Islet precursor cell (in vitro differentiated cells): ENCODE results near the gene TRPV4.

Source experiments
- DNase-seq: peaks from one replicate; pipeline ENCODE4 v3.0.0-alpha.2; 2018

The TRPV4 gene

DNA sequence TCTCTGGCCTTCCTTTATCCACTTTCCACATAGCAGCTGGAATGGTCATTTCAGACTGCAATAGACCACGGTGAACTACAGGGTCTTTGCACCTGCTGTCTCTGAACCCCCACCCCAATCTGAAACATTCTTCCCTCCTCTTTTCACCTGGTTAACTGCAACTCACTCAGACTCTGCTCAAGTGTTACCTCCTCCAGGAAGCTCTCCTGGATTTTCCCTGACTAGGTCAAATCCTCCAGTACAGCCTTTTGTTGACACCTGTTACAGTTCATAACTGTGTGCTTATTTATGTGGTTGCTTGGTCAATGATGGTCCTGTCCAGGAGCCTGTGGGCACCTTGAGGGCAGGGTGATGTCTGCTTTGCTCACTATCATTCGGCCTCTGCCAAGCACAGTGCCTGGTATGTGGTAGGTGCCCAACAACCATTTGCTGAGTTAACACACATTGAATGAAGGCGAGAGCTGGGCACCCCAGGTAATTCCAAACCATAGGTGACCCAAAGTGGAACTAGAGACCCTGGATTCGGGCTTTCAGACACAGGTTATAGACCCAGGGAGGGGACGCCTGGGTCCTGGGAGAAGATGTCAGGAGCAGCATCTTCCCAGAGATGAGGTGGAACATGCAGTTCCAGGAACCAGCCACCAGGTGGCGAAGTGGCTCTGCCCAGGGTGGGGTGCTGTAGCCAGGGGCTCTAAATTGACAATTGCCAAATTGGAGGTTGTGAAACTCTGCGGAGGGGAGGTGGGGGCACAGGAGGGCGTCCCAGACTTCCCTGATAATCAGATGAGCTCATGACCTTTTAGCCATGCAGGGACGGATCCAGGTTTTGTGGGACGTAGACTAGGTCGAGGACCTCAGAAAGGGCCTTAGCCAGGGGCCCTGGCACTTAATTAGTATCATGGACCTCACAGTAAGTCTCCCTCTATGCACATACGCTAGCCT lies 28.1 kb downstream of the TRPV4 start:
- peak; percentile 83 for DNase-seq

DNA sequence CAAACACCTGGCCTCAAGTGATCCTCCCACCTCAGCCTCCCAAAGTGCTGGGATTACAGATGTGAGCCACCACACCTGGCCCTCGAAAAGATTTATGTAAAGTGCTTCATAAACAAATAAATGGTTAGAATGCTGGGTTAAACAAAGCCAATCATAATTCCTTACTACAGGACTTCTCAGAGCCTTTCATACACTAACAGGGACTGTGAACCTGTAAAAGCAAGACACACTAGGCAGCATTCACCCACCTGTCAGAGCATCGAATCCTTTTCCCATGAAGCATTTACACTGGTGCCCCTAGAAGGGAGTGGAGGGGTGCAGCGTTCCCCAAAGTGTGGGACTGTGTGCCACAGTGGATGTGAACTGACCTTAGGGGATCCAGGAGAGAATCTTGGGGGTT lies 29.5 kb downstream of the TRPV4 start:
- DNase-seq, result no peak

DNA sequence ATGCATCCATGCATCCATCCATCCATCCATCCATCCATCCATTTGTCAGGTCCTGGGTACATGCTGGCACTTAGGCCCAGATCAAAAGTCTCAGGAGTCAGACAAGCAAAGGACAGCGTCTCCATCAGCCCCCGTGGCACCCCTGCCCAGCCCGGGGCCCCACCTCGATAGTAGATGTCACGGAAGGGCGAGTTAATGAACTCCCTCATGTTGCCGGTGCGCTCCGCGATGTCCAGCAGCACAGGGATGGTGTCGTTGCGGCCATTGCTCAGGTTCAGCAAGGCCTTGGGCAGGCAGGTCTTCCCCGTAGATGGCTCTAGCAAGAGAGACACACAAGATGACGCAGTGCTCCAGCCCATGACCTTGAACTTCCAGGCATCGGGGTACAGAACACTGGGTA lies 30.4 kb downstream of the TRPV4 start:
- no peak for DNase-seq

DNA sequence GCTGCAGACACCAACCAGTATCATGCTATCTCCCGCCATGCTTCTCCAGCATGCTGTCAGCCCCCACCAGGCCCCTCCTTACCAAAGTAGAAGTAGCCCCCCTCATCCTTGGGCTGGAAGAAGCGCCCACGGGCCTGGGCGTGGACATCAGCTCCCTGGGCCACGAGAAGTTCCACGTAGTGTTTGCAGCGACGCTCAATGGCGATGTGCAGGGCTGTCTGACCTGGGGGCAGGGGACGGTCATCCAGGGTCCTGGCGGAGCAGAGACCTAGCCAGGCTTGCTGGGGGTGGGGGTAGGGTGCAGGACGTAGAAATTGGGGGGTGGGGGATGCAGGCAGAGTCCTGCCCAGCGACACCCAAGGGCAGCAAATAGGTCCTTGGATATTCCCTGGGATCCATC lies 32.7 kb downstream of the TRPV4 start:
- DNase-seq, result no peak

DNA sequence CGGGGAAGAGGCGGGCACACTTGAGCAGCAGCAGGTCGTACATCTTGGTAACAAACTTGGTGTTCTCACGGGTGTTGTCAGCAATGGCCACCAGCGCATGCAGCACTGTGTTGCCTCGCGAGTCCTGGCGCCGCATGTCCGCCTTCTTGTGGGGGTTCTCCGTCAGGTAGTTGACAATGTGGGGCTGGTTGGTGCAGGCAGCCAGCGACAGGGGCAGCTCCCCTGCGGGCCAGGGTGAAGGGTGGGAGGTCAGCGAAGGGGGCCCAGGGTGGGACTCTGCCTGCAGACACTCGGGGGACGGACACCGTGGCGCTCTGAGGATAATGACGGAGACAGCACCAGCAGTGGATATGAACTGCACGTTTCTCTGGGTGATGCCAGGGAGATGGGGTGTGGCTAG lies 34.5 kb downstream of the TRPV4 start:
- no peak for DNase-seq

DNA sequence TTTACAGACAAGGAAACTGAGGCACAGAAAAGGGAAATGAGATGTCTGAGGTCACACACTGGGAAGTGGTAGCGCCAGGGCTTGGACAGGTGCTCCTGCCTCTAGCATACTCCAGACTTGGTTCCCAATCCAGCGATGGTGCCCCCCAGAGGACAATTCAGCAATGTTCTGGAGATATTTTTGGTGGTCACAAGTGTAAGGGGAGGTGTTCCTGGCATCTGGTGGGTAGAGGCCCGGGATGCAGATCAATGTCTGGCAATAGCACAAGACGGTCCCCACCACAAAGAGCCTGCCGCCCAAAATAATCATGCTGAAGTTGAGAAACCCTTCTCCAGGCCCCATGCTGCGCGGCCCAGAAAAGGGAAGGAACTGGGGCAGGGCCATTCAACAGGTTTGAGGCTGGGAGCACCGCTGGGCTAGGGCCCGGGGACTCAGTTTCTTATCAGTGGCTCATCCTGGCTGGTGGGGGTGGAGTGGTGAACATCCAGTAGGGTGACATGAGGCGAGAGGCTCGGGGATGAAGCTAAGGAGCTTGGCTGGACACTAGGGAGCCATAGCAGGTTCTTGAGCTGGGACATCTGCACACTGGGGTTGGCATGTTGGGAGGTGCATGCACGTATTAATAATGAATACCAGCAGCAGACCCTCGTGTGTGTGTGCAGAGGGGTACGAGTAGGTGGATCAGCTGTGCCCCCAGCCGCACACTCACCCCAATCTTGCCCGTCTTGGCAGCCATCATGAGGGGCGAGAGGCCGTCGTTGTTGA lies 35.1 kb downstream of the TRPV4 start:
- no peak for DNase-seq

DNA sequence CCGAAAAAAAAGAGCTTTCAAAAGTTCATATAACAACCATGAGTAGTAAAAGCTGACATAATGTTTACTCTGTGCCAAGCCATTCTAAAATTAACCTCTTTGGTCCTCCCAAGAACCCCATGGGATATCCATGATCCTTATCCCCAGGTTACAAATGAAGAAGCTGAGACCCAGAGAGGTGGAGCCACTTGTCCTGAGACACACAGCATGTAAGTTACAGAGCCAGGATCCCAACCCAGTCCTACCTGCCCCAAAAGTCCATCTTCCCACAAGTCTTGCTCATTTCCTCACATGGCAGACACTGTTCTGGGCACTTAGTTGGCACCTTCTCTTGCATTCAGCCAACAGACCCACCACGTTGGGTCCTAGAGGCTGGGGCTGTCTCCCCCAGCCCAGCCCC lies 37.1 kb downstream of the TRPV4 start:
- no peak for DNase-seq

DNA sequence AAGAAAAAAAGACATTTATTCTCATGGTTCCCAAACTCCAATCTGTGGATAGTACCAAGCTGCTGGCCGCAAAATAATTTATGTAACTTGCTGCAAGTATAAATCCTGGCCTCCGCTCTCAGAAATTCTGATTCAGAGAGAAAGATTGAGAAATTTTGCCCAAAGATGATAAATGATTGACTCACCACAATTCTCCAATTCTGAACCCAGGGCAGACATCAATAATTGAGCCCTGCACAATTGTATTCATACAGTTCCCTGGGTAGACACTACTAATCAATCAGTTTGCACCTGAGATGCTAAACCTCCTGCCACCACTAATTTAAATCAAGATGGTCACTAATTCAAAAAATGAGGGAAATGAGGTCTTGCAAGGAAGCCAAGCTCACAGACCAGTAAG lies 38.2 kb downstream of the TRPV4 start:
- no peak for DNase-seq

DNA sequence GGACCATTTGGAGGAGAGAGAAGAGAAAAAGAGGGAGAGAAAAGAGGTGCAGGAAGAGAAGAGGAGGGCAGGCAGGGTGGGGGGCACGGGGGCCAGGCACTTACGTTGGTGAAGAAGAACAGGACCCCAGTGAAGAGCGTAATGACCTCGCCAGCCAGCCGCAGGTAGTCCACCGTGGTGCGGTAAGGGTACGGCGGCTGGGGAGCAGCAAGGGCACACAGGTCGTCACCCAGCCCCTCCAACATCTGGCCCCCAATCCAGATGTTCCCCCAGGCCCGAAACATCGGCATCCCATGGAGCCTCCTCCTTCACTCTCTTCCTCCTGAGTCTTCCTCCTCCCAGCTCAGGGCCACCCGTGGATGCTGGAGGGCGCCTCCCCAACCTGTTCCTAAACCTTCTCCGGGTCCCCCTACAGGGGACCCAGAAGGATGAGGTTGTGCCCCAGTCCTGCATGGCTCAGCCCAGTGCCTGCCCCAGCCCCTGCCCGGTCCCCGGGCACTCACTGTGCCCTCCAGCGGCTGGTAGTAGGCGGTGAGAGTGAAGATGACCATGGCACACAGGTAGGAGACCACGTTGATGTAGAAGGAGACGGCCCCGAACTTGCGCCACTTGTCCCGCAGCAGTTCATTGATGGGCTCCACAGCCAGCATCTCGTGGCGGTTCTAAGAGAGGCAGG lies 39.2 kb downstream of the TRPV4 start:
- no peak for DNase-seq

DNA sequence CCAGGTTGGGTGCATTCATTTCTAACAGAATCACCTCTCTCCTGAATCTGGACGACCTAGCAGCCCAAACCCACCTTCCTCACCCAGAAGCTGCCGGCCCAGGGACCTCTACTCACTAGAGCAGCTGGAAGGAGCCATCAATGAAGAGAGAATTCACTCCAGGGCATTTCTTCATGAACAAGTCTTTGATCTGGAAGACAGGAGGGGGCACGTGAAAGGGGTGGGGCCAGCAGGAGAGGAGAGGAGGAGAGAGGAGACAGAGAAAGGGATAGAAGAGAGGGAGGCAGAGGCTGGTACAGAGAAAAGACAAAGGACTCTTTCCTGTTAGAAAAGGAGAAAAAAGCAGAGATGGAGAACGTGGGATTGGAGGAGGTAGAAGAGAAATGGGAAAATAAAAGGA lies 39.8 kb downstream of the TRPV4 start:
- DNase-seq, result no peak

DNA sequence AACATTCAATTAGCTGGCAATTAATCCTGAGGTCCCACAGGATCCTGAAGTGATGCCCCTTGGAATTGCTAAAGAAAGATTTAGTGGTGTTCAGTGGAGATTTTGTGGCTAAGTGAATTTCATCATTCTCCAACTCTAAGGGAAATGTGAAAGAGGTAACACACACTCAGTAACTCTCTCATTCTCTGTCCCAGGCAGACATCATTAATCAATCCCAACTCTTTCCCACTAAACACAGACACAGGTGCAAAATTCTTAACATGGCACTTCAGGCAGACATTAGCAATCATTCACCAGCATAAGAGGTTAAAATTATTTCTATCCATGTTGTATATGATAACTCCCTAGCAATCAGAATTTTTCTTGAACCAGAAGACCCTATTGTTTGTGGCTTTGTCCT lies 40.2 kb downstream of the TRPV4 start:
- no peak for DNase-seq

DNA sequence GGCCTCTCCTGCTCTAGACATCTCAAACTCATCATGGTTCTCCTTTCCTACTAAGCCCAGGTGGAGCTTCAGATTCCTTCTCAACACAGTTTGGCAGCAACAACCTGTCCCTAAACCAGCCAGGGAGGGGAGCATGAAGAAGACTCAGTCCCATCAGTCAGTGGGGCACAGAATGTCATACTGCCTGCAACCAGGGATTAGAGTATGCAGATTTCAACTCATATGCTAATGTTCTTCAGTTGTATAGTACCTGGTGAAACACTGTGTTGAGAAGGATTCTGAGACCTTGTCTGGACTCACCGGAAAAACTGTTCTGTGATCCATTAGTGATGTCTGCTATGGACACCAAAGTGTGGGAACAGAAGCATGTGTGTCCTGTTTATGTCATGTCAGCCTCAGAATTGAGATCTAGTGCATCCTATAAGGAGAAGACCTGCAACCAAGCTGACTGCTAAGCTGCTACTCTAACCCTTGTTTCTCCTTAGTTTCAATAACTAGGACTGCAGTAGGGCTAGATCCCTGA lies 43.6 kb downstream of the TRPV4 start:
- DNase-seq, result no peak

DNA sequence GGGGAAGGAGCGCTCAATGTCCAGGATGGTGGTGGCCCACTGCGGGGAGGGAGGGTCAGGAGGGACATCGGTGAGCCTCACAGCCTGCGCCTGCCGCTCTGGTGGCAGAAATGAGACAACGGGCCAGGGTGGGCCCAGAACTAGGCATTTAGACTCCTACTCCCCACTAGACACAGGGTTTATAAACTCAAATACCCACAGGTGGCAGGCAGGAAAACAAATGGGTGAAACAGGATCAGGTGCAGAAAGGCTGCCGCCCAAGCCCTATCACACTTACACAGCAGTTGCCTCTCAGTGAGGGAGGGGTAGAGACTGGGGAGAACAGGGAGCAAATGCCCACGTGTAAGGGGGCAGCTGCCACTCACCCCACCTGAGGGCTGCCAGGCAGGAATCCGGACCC lies 46.4 kb downstream of the TRPV4 start:
- no peak for DNase-seq

DNA sequence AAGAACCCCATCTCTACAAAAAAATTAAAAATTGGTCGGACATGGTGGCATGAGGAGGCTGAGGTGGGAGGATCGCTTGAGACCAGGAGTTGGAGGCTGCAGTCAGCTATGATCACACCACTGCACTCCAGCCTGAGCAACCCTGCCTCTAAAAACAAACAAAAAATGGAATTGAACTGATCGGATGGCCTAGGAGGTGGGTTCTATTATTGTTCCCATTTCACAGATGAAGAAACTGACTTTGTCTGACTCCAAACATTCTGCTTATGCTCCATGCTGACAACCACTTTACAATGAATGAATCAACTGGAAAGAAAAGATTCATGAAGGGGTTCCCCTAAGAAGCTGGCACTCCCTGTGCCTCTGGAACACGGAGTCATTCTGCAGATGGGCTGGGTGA lies 47.3 kb downstream of the TRPV4 start:
- DNase-seq, result no peak

DNA sequence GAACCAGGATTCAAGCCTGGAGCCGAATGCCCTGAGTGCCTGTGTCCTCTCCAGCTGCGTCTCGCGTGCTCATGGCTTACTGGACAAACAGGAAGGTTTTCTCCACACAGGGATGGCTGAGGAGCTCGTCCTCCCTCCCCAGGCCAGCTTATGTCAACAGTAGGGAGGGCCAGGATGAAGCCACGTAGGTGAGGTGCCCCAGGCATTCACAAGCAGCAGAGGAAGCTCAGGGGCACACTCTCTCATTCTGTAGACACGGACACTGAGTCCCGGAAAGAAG lies 49.3 kb downstream of the TRPV4 start:
- peak; percentile 50 for DNase-seq

DNA sequence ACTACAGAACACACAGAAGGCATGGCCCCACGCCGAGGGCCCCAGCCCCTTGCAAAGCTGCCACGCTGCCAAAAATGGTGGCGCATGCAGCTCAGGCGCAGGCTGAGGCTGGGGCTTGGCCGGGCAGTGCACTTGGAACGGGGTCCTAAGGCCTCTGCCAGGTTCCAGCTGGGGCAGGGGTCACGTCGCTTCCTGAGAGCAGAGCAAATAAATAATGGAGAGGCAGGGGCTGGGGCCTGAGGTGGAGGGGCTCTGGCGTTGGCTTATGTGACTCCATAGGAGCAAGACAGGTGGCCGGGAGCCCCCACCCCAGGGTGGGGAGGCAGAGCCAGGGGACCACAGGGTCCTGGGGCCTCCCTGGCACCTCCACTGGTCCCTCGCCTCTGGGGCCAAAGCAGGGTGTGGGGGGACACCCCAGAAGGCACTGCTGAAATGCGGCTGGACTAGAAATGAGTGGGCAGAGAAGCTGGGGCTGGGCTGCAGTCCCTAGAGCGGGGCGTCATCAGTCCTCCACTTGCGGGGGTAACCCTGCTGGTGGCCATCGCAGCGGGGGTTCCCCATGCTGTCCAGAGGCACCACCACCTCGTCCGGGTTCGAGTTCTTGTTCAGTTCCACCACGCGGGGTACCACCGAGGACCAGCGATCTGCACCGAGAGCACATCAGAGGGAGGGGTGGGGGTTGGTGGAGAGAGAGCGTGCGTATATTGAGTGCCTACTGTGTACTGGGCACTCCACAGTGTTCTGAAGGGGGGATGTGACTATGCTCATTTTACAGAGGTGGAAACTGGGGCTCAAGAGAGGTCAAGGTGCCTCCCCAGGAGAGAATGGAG lies 49.8 kb downstream of the TRPV4 start:
- DNase-seq, result peak; percentile 48

DNA sequence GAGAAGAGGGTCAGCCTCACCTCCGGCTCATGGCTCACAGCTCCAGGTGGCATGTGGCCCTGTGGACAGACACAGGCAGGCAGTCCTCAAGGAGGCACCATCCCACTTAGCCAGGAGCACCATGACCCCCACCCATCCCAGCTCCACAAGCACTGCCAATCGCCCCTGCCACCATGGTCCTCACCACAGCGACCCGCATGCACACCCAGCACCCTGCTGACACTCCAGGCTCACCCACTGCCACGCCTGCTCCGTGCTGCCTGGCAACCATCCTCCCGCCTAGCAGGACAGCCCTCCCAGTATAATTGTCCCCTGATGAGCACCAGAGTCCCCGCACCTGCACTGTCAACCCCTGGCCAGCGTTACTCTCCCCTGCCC lies 50.9 kb downstream of the TRPV4 start:
- DNase-seq, result peak; percentile 52

DNA sequence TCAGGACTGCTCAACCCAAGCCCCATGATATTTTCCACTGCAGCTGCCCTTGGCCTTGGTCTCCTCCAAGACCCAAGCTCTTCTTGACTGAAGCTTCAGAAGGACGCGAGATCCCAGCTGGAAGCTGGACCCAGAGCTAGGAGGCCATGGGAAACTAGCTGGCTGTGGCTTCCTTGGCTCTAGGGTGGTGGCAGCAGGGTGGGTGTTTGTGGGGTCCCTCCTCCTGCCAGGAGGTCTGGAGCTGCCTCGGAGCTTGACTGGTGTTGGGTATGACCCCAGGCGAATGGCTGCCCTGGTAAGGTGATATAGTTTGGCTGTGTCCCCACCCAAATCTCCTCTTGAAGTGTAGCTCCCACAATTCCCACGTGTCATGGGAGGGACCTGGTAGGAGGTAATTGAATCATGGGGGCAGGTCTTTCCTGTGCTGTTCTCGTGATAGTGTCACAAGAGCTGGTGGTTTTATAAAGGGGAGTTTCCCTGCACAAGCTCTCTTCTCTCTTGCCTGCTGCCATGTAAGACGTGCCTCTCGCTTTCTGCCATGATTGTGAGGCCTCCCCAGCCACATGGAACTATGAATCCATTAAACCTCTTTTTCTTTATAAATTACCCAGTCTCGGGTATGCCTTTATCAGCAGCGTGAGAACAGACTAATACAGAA lies 51.4 kb downstream of the TRPV4 start:
- DNase-seq, result no peak

DNA sequence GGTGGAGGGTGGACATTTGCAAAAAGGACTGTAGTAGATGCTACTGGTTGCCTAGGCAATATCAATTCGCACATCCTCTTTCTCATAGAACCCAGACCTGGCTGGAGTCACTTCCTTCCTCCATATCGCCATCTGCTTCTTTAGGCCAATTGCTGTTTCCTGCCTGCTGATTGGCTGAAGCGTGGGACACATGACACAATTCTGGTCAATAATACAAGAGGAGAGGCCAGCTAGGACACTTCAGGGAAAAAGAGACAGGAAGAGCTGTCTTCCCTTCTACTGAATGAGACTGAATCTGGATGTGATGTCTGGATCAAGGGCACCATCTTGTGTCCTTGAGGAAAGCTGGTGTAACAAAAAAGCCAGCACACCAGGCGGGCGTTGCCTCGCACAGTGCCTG lies 53.8 kb downstream of the TRPV4 start:
- DNase-seq, result peak; percentile 53

DNA sequence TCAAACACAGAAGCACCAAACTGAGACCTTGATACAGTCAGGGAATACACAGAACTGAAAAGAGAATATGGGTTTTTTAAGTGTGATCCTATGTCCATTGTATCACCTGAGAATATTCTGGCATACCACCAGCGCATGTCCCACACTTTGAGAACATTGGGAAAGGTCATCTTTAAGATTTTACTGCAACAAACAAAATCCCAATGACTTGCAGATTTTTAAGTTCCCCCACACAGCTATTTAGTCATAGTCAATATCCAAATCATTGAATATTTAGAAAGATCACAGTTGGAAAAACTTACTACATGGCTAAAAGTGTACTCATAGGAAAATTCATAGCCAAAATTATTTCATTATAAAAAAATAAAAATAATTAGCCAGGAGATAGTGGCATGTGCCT lies 54.5 kb downstream of the TRPV4 start:
- DNase-seq, result no peak

DNA sequence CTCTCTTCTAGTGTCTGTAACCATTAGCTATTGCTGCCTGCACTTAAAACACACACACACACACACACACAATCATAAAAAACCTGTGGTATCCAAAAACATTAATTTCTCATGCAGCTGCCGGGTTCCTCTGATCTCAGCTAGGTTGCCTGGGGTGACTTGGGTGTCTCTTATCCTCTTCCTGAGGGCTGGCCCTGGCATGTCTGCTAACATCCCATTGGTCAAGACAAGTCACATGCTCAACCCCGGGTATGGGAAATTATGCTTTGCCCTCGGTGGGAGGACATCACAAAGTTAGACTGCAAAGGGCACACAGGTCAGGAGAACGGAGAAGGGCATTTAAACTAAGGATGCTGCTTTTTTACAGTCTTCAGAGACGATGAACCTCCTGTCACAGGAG lies 55.7 kb downstream of the TRPV4 start:
- no peak for DNase-seq

DNA sequence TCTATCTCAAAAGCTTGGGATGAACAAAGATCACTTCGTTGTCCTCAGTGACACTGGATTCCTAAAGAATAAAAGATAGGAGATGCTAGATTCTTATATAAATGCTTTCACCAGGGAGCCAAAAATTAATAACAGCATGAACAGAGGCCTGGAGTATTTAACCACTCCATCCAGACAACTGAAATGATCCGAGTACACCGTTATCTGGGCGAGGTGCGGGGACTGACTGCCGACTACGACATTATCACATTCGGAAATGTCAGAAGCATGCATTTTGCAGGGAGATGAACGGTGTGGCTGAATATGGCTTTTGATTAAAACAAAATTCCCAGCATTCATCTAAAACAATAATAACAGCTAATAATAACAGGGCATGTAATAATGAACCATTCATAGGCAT lies 56.6 kb downstream of the TRPV4 start:
- no peak for DNase-seq
